Measurements from ENCODE around the gene CD6.

GRCh38 chr11:60928563-60929001, 42.9 kb upstream of the CD6 start:
- TF ChIP-seq CTCF (IDR thresholded peaks at IDR 0.05; ENCODE audit: extremely low read depth in 1 of 2, insufficient read depth in 1 of 2, low read depth in 1 of 2, low read length in 2 of 2) (no peak), MYC (IDR thresholded peaks at IDR 0.05; ENCODE audit: low read depth, low read length) (no peak), EZH2 (IDR thresholded peaks at IDR 0.05; ENCODE audit: borderline replicate concordance, low read depth, low read length, severe bottlenecking) (no peak), MAX (IDR thresholded peaks at IDR 0.05; ENCODE audit: insufficient read depth, insufficient read length) (no peak), POLR2A (IDR thresholded peaks at IDR 0.05; ENCODE audit: low read depth, low read length) (no peak), GATA2 (IDR thresholded peaks at IDR 0.05; ENCODE audit: insufficient read depth, insufficient read length, low read depth, low read length) (no peak), POLR2AphosphoS5 (IDR thresholded peaks at IDR 0.05; ENCODE audit: insufficient read depth, low read depth, low read length) (no peak), FOS (IDR thresholded peaks at IDR 0.05; ENCODE audit: borderline replicate concordance, insufficient read depth, low read length) (no peak), JUN (IDR thresholded peaks at IDR 0.05; ENCODE audit: borderline replicate concordance, insufficient read depth, insufficient read length, low read depth) (no peak)
